Stimulated activated CD4-positive, alpha-beta T cell treated with anti-CD3 and anti-CD28 coated beads, TNF-alpha, amount 100 ng/mL, for 24 hours (primary cell): Measurements from ENCODE around the gene HAT1.
"Not testable (repeated sequence)": the region's sequence is repeated elsewhere in the genome, so short reads cannot be mapped to it uniquely, and the experiment has no call there.

Experiments used
- DNase-seq, 3 experiments: peaks; one replicate each; pipeline ENCODE4 v3.0.0-alpha.2; 2020; ENCODE audit warnings: low read depth in 3 of 3

Gene HAT1, protein sequence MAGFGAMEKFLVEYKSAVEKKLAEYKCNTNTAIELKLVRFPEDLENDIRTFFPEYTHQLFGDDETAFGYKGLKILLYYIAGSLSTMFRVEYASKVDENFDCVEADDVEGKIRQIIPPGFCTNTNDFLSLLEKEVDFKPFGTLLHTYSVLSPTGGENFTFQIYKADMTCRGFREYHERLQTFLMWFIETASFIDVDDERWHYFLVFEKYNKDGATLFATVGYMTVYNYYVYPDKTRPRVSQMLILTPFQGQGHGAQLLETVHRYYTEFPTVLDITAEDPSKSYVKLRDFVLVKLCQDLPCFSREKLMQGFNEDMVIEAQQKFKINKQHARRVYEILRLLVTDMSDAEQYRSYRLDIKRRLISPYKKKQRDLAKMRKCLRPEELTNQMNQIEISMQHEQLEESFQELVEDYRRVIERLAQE

DNA sequence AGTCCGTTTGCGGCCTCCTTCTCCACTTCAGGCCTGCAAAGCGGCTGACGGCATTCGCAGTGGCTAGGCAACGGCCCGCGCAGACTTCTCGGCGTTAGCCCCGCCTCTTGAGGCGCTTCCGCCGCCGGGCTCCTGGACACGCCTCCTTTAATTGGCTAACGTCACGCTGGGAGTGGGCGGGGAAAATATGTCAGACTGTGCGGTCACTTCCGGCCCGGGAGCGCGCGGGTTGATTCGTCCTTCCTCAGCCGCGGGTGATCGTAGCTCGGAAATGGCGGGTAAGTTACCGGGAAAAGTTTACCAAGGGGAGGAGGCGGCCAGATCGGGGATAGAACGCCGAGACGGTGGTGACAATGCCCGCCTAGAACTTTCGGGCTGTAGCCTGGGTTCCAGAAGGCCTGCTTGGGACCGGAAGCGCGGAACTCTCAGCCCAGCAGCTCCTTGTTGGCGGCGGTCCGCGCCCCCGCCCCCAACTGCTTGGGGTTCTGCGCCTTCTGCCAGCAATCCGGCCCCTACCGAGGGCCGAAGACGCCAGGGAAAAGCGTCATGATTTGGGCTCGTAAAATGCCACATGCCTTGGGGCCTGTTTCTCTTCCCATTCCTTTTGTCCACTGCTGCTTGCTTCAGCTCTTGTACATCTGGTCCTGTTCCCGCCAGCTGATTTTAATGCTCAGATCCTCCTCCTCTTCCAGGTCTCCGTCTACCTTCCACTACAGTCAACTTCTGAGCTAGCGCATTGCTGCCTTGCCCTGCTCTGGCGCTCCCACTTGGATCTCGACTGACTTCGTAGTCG lies at the start of gene HAT1:
Gene HAT1 (plus strand): TSS at position 232 of the 793 bp plus-strand sequence. CDS start 40 bp downstream, at position 272.
- peak; percentile 97 for DNase-seq

GRCh38 chr2:171874517-171874916 lies 47.7 kb upstream of the HAT1 start:
- no peak for DNase-seq

- no peak for DNase-seq
Observed at GRCh38 chr2:171874963-171875362, 47.3 kb upstream of the HAT1 start.

GRCh38 chr2:171878481-171878993 lies 43.7 kb upstream of the HAT1 start:
- no peak for DNase-seq

- no peak for DNase-seq
Observed at GRCh38 chr2:171879865-171880264, 42.4 kb upstream of the HAT1 start.

GRCh38 chr2:171880774-171881173 lies 41.5 kb upstream of the HAT1 start:
- DNase-seq: no peak

DNA sequence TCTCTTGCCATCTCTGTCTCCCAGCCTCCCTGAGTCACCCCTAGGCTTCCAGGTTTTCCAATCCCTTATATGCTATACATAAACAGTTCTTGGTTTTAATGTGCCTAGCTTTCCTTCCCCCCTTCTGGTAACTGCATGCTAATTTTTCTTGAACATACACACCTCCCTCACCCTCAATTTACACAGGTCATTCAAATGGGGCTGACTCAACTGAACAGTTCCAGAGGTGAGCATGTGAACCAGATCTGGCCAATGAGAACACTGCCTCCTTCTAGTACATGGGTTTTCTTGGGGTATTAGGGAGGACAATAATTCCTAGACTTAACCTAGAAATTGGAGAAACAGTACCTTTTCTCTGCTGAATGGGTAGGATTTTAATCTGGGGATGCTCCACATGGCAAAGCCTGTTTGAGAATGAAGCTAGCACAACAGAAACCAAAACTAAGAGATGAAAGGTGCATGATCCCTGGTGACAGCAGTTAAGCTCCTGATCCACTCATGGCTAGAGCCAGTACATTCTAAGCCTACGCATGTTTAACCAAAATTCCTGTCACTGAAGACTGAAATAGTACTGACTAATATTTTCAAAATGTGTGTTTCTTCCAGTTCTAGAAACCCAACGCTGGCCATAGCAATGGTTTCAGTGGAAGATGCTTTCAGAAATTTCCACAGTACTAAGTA lies 40.0 kb upstream of the HAT1 start:
- DNase-seq: no peak

DNA sequence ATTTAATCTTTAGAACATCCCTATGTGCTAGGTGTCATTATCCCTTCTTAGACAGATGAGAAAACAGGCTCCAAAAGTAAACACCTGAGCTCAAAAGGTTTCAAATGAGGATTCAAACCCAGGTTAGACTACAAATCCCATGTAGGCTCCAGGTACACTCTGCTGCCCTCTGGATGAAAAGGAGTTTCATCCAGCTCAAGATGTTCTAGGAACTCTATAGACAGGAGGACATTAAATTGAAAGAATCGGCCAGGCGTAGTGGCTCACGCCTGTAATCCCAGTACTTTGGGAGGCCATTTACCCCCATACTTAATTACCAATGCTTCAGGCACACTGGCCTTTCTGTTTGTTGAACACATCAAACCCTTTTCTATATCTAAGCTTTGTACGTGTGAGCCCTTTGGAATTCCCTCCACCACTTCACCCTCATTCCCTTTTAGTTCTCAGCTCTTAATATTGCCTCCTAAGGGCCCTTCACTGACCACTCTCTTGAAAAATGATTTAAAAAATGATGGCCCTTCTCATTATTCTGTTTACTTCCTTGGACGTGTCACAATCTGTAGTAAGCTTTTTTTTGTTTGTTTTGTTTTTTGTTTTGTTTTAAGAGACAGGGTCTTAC lies 38.9 kb upstream of the HAT1 start:
- no peak for DNase-seq

GRCh38 chr2:171889333-171889732 lies 32.9 kb upstream of the HAT1 start:
- DNase-seq: no peak

DNA sequence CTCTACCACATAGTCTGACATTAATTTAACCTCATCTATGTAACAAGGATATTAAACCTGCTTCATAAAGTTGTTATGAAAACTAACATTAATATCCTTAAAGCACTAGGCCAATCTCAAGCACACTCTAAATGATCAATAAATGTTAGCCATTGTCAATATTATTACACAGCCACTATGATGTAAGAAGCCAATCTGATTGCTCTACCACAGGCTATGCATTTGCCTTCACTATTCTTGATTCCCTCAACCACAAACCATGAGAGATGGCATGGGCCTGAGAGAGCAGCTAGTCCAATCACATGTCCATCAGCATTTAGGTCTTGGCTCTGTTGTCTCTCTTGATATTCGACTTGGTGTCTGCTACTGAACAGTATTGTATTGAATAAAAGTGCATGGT lies 32.5 kb upstream of the HAT1 start:
- DNase-seq: no peak

GRCh38 chr2:171893196-171893823 lies 29.0 kb upstream of the HAT1 start:
- no peak for DNase-seq

DNA sequence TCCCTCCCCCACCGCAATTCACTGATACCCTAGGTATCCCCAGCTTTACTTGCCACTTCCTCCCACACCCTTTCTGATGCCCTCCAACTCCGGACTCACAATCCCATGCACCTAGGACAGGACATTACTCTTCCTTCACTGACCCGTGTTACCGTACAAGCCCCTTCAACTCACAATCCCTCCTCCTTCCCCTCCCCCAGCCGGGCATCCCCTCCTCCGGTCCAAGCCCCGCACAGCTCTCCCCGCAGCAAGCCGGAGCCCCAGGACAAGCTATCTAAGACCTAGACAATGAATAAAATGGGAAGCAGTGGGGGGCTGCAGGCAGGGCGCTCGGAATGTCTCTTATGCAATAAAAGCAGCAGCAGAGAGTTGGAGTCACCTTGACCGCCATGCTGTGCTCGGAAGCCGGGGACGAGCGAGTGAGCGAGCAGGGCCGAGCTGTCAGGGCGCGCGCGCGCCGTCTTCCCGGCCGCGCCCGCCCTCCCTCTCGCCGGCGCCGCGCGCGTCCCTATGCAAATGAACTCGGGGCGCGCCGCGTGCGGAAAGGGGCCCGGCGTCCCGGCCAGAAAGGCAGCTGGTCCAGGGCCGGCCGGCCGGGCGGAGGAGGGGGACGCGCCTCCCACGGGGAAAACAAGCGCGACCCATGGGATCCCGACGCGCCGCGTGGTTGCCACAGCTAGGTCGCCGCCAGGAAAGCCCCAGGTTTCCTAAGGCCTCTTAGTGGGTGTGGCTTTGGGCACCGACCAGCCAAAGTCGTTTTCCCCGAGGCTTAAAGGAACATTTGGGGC lies 28.2 kb upstream of the HAT1 start, which contains the start of gene SLC25A12:
Gene SLC25A12 (minus strand): TSS at position 421 of the 788 bp plus-strand sequence. CDS start 30 bp downstream, at position 391.
- DNase-seq: peak; percentile 52 to 75 (median 62)

DNA sequence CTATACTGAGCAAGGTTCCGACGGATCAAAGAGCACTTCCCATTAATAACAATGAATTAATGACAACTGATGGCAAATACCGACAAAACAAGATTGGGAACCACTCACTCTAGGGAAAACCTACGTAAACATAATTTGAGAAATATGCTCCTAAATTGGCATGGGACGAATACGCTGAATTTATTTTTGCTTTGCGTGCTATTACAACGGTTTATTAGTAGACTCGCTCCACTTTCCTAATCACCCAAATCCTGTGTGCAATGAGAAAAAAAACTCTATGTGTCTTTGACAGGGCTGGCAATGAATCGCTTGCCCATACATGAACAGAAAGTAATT lies 27.7 kb upstream of the HAT1 start:
- DNase-seq: no peak

DNA sequence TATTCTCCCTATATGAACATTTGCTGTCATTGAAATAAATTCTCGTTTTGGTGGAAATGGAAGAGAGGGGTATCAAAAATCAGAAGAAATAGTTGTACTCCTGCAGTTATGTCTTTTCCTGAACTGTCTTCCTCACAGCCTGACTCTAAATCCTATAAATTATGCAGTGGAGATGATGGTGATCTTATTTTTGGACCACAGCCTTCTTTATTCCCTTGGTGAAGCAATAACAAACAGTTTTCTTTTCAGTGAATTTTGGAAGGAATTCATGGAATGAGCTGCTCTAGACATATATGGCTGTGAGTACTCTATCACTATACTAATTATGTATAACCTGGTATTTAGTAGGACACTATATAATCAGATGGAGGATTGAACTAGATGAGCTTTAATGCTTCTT lies 26.5 kb upstream of the HAT1 start:
- DNase-seq: no peak

DNA sequence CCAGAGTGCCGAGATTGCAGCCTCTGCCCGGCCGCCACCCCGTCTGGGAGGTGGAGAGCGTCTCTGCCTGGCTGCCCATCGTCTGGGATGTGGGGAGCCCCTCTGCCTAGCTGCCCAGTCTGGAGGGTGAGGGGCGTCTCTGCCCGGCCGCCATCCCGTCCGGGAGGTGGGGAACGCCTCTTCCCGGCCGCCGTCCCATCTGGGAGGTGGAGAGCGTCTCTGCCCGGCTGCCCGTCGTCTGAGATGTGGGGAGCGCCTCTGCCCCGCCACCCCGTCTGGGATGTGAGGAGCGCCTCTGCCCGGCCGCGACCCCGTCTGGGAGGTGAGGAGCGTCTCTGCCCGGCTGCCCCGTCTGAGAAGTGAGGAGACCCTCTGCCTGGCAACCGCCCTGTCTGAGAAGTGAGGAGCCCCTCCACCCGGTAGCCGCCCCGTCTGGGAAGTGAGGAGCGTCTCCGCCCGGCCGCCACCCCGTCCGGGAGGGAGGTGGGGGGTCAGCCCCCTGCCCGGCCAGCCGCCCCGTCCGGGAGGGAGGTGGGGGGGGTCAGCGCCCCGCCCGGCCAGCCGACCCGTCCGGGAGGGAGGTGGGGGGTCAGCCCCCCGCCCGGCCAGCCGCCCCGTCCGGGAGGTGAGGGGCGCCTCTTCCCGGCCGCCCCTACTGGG lies 22.5 kb upstream of the HAT1 start:
- DNase-seq: not testable (repeated sequence)

- no peak for DNase-seq
Observed at GRCh38 chr2:171902840-171903420, 19.3 kb upstream of the HAT1 start.

DNA sequence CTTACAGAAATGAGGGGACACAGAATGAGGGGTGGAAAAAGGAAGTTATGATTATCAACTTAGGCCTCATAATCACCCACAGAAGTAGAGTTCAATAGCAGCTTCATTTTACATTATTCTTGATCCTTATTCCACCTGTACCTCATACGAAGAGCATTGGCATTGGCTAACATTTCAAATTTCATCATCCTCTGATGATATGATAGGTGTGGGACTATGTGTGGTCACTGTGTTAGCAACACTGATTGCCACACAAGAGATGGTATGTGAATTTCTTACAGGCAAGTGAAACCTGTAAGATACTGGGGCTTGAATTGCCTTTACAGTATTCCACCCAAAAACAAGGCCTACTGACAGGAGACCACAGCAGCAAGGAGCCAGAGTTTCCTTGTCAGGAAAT lies 14.0 kb upstream of the HAT1 start:
- no peak for DNase-seq

DNA sequence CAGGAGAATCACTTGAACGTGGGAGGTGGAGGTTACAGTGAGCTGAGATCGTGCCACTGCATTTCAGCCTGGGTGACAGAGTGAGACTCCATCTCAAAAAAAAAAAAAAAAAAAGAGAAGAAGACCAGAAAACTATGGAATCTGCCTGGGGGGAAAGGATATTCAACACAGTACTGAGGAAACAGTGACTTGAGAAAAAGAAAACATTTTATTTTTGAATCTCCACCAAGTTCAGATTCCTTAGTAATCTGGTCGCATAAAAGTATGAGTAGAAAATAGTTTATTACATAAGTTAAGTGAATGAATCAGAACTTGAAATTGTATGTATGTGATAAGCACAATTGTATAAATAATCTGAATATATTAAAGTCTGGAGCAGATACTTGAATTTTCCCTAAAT lies 13.0 kb upstream of the HAT1 start:
- DNase-seq: no peak

- DNase-seq: no peak
Observed at GRCh38 chr2:171910494-171910893, 11.8 kb upstream of the HAT1 start.

DNA sequence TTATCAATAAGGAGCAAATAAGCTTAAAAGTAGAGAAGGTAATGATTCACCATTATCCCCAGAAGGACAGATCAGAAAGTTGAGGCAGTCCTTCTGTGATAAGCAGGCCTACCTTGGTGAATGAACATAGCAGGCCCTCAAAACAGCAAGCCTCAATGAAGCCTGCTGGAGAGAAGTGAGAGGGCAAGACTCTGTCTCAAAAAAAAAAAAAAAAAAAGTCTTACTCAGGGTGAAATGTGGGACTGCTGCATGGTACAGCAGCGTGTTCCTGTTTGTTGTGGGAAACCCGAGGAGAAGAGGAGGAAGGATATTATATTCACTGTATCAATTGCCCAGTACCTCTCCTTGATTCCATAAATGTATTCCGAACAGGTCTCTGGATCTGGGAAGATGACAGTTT lies 8.7 kb upstream of the HAT1 start:
- DNase-seq: no peak
